AG10803 (cell line): ENCODE results near the gene TOX3.

Experiments used
- DNase-seq: peaks from one replicate; pipeline ENCODE4 v3.0.0; 2010; ENCODE audit warnings: low read depth
- H3K4me3 ChIP-seq: 2 replicates; pipeline ENCODE4 v1.5.1; 2011; ENCODE audit warnings: mild to moderate bottlenecking, low read length, control low read depth
- CTCF ChIP-seq: conservative IDR thresholded peaks from 2 replicates; pipeline ENCODE4 v1.5.1; 2011; ENCODE audit warnings: mild to moderate bottlenecking, low read length, control low read depth, inconsistent platforms

Gene TOX3

GRCh38 chr16:52526830-52527229 lies 20.1 kb downstream of the TOX3 start:
- no peak for DNase-seq
- TF ChIP-seq CTCF, result no peak
- no peak overlapping the region for H3K4me3 ChIP-seq

GRCh38 chr16:52526116-52526828 lies 20.7 kb downstream of the TOX3 start:
- no peak for TF ChIP-seq CTCF
- no peak overlapping the region for H3K4me3 ChIP-seq
- DNase-seq, result no peak

GRCh38 chr16:52521570-52521969 lies 25.4 kb downstream of the TOX3 start:
- no peak for DNase-seq
- TF ChIP-seq CTCF, result no peak
- H3K4me3 ChIP-seq, result no peak overlapping the region

- no peak for TF ChIP-seq CTCF
These were observed 28.1 kb downstream of the TOX3 start for GRCh38 chr16:52518884-52519283.

GRCh38 chr16:52515068-52515671 lies 31.8 kb downstream of the TOX3 start:
- no peak for DNase-seq
- H3K4me3 ChIP-seq, result no peak overlapping the region
- TF ChIP-seq CTCF, result no peak

More at GRCh38 chr16:52518884-52519283, 28.1 kb downstream of the TOX3 start:
- no peak for DNase-seq
- H3K4me3 ChIP-seq, result no peak overlapping the region

GRCh38 chr16:52512297-52512987 lies 34.5 kb downstream of the TOX3 start:
- H3K4me3 ChIP-seq, result no peak overlapping the region
- no peak for TF ChIP-seq CTCF
- DNase-seq, result no peak
